Upper lobe of left lung (tissue), 6 donors: ENCODE results near the gene UQCRFS1. TPM values are rescaled to one million over a fixed set of nuclear protein-coding genes. Genes with fewer than 3 reads are reported as not detected.
A peak's percentile ranks its signal among the peaks of the same experiment; 100 is the strongest.
"Not testable (repeated sequence)": the region's sequence is repeated elsewhere in the genome, so short reads cannot be mapped to it uniquely, and the experiment has no call there.

Experiments
- ATAC-seq, 2 donors: fragments of 200-7000 bp; cut with Tn5 transposase; one replicate each; pipeline ENCODE4 v1.9.1; 2022; ENCODE audit warnings: mild to moderate bottlenecking in 2 of 2, moderate library complexity in 2 of 2; ENCODE audit not compliant: low FRiP score in 2 of 2
- DNase-seq, 2 donors: peaks; one replicate each; pipeline ENCODE4 v3.0.0-alpha.2; 2019 to 2020
- H3K27ac ChIP-seq, 4 donors: fragments of 200-600 bp; sonication (generic); one replicate each; pipeline ENCODE4 v1.5.1; 2016 to 2019
- H3K27me3 ChIP-seq, 4 donors: fragments of 200-600 bp; sonication (generic); one replicate each; pipeline ENCODE4 v1.5.1; 2017 to 2019
- H3K36me3 ChIP-seq, 4 donors: fragments of 200-600 bp; sonication (generic); one replicate each; pipeline ENCODE4 v1.5.1; 2016 to 2019
- H3K4me1 ChIP-seq, 4 donors: fragments of 200-600 bp; sonication (generic); one replicate each; pipeline ENCODE4 v1.5.1; 2018 to 2019
- H3K4me3 ChIP-seq, 4 donors: fragments of 200-600 bp; sonication (generic); one replicate each; pipeline ENCODE4 v1.5.1; 2017 to 2019; ENCODE audit warnings: mild to moderate bottlenecking in 2 of 4, moderate library complexity in 1 of 4
- H3K9me3 ChIP-seq, 4 donors: fragments of 200-600 bp; sonication (generic); one replicate each; pipeline ENCODE4 v1.5.1; 2018 to 2019
- EP300 ChIP-seq, 4 donors: sonication (generic); formaldehyde crosslinking; IDR thresholded peaks; one replicate each; pipeline ENCODE4 v1.5.1; 2017; ENCODE audit warnings: antibody characterized with exemption in 4 of 4, control low read depth in 2 of 4
- POLR2A ChIP-seq, 4 donors: fragments of 450-650 bp; IDR thresholded peaks; one replicate each; pipeline ENCODE4 v1.5.1; 2016 to 2017; ENCODE audit warnings: antibody characterized with exemption in 4 of 4, mild to moderate bottlenecking in 2 of 4
- POLR2AphosphoS5 ChIP-seq, 2 donors: sonication (generic); formaldehyde crosslinking; IDR thresholded peaks; one replicate each; pipeline ENCODE4 v1.5.1; 2017; ENCODE audit warnings: antibody characterized with exemption in 2 of 2
- WGBS, 2 donors: methylation state at CpG; one replicate each; pipeline ENCODE4 v1.1.5; 2017 to 2018; 5-methylcytosine and 5-hydroxymethylcytosine counted together
- total RNA-seq, 6 donors: library from RNA; depleted of rRNA in 4 of 6; stranded (reverse); fragments of >200 nt in 4 of 6; gene quantifications; one replicate each; pipeline versions ENCODE4 v1.1.0 to v1.2.1, GENCODE V29; 2016 to 2021
- TF ChIP-seq, protein P1 (sequence below), 6 experiments: fragments of 450-650 bp in 4 of 6; fragments of 200-600 bp in 2 of 6; sonication (generic) in 2 of 6; IDR thresholded peaks; one replicate each; pipeline ENCODE4 v1.5.1; 2016 to 2019; ENCODE audit warnings: antibody characterized with exemption in 6 of 6
- donor health status: DM: no; HTN: no; CAD: no; lungs with moderate emphysema.
- donor health status: DM: no; HTN: yes; CAD: no; lungs with severe emphysema.

Gene UQCRFS1
- total RNA-seq, 6 donors from 2014 or later = 9.4 to 36.6 (median 20.0) TPM

DNA sequence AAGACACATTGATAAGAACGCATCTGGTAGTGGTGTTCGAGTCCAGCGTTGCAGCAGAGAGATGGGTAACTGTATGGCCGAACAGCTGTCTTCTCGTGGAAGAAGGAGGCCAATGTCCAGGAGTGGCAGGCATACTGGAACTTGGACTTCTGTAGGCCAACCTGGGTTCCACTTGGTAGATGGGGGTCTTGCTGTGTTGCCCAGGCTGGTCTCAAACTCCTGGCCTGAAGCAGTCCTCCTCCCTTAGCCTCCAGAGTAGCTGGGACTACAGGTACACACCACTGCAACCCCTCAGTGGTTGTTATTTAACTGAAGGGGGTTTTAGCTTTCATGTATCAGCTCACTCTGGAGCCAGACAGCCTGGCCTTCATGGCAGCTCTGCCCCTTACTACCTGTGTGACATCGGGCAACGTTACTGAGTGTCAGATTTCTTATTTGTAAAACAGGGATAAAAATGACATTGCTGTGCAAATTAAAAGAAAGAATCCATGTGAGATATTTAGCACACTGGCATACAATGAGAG, 2.4 kb upstream of the UQCRFS1 start:
- 86 to 89% methylated on average over 7 of the region's 7 CpGs for WGBS, 2 donors
- no peaks in the 10 kb centered on the region for H3K36me3 ChIP-seq
- peaks cover 8 to 19% (median 13%) of the 10 kb centered on the region in 4 donors for H3K4me1 ChIP-seq
- H3K27me3 ChIP-seq = no peaks in the 10 kb centered on the region
- no peaks in the 10 kb centered on the region for H3K9me3 ChIP-seq
- no peak overlapping the region for H3K4me3 ChIP-seq
- DNase-seq (no peak), ATAC-seq (no peak)
- H3K27ac ChIP-seq = no peak overlapping the region
- no peak for TF ChIP-seq POLR2AphosphoS5 (IDR thresholded peaks at IDR 0.05)
- TF ChIP-seq, protein P1, sequence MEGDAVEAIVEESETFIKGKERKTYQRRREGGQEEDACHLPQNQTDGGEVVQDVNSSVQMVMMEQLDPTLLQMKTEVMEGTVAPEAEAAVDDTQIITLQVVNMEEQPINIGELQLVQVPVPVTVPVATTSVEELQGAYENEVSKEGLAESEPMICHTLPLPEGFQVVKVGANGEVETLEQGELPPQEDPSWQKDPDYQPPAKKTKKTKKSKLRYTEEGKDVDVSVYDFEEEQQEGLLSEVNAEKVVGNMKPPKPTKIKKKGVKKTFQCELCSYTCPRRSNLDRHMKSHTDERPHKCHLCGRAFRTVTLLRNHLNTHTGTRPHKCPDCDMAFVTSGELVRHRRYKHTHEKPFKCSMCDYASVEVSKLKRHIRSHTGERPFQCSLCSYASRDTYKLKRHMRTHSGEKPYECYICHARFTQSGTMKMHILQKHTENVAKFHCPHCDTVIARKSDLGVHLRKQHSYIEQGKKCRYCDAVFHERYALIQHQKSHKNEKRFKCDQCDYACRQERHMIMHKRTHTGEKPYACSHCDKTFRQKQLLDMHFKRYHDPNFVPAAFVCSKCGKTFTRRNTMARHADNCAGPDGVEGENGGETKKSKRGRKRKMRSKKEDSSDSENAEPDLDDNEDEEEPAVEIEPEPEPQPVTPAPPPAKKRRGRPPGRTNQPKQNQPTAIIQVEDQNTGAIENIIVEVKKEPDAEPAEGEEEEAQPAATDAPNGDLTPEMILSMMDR (IDR thresholded peaks at IDR 0.05) = no peak
- TF ChIP-seq EP300 (IDR thresholded peaks at IDR 0.05) = no peak
- no peak for TF ChIP-seq POLR2A (IDR thresholded peaks at IDR 0.05)

DNA sequence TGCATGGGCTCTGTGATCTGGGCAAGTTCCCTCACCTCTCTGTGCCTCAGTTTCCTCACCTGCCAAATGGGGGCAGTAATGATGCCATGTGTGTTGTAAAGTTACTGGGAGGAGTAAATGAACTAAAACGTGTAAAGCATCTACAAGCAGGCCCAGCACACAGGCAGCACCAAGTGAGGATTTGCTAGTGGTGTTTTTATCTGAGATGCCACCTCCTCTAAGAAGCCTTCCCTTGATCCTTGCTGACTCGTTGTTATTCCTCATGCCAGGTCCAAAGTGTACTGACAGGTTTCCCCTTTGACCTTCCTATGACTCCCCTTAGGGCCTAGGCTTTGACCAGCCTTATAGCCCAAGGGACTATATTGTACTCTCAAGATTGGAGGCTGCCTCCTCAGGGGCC, 1.5 kb upstream of the UQCRFS1 start:
- no peak overlapping the region for H3K4me3 ChIP-seq
- WGBS, 2 donors = 68 to 73% methylated on average over 2 of the region's 2 CpGs
- H3K9me3 ChIP-seq = no peaks in the 10 kb centered on the region
- no peak for DNase-seq
- TF ChIP-seq, protein P1 (IDR thresholded peaks at IDR 0.05) = no peak
- TF ChIP-seq POLR2AphosphoS5 (IDR thresholded peaks at IDR 0.05) (no peak), EP300 (IDR thresholded peaks at IDR 0.05) (no peak), POLR2A (IDR thresholded peaks at IDR 0.05) (no peak)
- no peaks in the 10 kb centered on the region for H3K27me3 ChIP-seq
- H3K36me3 ChIP-seq = no peaks in the 10 kb centered on the region
- ATAC-seq = no peak
- H3K27ac ChIP-seq = no peak overlapping the region
- H3K4me1 ChIP-seq = peaks cover 8 to 26% (median 16%) of the 10 kb centered on the region in 4 donors

DNA sequence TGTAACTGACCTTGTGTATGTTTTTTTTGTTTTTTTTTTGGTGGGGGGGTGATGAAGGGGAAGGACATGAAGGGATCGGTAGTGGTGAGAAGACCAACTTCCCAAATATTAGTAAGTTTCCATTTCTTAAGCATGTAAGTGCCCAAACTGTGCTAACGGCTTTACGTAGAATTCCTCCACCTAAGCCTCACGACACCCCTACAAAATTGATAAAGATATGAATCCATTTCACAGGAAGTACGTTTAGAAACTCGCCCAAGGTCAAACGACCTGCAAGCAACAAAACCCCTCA, 649 bp downstream of the UQCRFS1 start:
- WGBS, 2 donors = 0 to 1% methylated on average over 7 of the region's 7 CpGs
- ATAC-seq = no peak

DNA sequence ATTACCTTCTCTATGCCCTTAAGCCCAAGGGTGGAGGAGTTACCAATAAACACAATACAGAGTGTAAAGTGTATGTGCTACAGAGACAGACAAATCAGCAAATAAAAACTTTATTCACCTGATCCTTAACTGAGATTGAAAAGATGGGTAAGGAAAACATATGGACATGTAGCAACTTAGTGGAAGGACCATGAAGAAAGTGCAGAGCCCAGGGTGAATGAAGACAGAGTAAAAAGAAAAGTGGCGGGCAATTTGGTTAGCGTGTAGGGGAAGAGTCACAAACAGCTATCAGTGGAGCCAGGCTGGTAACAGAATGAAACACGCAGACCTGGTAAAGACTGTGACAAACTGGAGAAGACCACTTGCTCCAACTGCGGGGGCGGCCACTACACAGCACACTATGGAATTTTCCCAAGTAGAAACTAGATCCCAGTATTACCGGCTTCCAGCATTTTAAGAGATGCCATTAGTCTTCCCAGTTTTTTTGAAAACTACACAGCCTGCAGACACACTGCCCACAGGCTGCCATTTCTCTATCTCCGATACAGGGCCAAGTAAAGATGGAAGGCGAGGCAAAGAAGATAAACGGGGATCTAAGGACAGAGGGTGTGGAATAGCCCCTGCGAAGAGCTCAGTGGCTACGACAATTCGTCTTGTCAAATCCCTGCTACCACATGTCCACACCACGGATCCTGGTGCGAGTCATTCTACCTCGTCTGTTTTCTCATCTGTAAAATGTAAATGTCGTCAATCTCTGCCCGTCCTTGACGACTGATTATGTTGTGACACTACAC, 1.2 kb downstream of the UQCRFS1 start:
- peak in 1 of 2 donors; percentile 9 for ATAC-seq
- 34 to 37% methylated on average over 18 of the region's 18 CpGs for WGBS, 2 donors
- Histone ChIP-seq H3K9me3 (no peaks in the 10 kb centered on the region), H3K36me3 (peaks cover 2 to 12% (median 4%) of the 10 kb centered on the region in 4 donors), H3K4me3 (peak overlapping the region; percentile 79 to 97 (median 95)), H3K27ac (peak overlapping the region; percentile 90 to 97 (median 94)), H3K27me3 (no peaks in the 10 kb centered on the region), H3K4me1 (peaks cover 11 to 35% (median 19%) of the 10 kb centered on the region in 4 donors)
- no peak for TF ChIP-seq EP300 (IDR thresholded peaks at IDR 0.05)
- no peak for DNase-seq

More for the DNA sequence above, 649 bp downstream of the UQCRFS1 start:
- DNase-seq = no peak
- H3K27ac ChIP-seq = peak overlapping the region; percentile 90 to 97 (median 94)
- H3K27me3 ChIP-seq = no peaks in the 10 kb centered on the region
- H3K4me3 ChIP-seq = peak overlapping the region; percentile 79 to 97 (median 95)
- peaks cover 0 to 7% (median 2%) of the 10 kb centered on the region in 4 donors for H3K36me3 ChIP-seq
- TF ChIP-seq POLR2AphosphoS5 (IDR thresholded peaks at IDR 0.05) (no peak), EP300 (IDR thresholded peaks at IDR 0.05) (no peak), POLR2A (IDR thresholded peaks at IDR 0.05) (no peak)
- TF ChIP-seq, protein P1 (IDR thresholded peaks at IDR 0.05) = no peak
- H3K9me3 ChIP-seq = no peaks in the 10 kb centered on the region
- H3K4me1 ChIP-seq = peaks cover 11 to 35% (median 19%) of the 10 kb centered on the region in 4 donors

DNA sequence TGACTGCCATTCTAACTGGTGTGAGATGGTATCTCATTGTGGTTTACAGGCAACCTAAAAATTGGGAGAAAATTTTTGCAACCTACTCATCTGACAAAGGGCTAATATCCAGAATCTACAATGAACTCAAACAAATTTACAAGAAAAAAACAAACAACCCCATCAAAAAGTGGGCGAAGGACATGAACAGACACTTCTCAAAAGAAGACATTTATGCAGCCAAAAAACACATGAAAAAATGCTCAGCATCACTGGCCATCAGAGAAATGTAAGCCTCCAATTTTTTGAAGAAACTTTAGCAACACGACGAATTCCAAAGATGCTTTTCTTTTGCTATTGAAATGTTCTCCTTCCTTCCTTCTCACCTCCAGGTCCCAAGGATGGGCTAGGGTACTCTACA, 1.9 kb downstream of the UQCRFS1 start:
- H3K27me3 ChIP-seq, DNase-seq, ATAC-seq, H3K9me3 ChIP-seq, H3K27ac ChIP-seq, H3K4me3 ChIP-seq: not testable (repeated sequence)
- peaks cover 11 to 35% (median 19%) of the 10 kb centered on the region in 4 donors for H3K4me1 ChIP-seq
- peaks cover 5 to 19% (median 10%) of the 10 kb centered on the region in 4 donors for H3K36me3 ChIP-seq
- 96 to 100% methylated on average over 3 of the region's 3 CpGs for WGBS, 2 donors

DNA sequence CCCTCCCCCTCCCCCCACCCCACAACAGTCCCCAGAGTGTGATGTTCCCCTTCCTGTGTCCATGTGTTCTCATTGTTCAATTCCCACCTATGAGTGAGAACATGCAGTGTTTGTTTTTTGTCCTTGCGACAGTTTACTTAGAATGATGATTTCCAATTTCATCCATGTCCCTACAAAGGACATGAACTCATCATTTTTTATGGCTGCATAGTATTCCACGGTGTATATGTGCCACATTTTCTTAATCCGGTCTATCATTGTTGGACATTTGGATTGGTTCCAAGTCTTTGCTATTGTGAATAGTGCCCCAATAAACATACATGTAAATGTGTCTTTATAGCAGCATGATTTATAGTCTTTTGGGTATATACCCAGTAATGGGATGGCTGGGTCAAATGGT, 2.4 kb downstream of the UQCRFS1 start:
- WGBS, 2 donors = 95 to 96% methylated on average over 3 of the region's 3 CpGs
- not testable (repeated sequence) for H3K9me3 ChIP-seq, H3K27ac ChIP-seq, H3K27me3 ChIP-seq, ATAC-seq, H3K4me3 ChIP-seq, DNase-seq
- peaks cover 11 to 35% (median 19%) of the 10 kb centered on the region in 4 donors for H3K4me1 ChIP-seq
- H3K36me3 ChIP-seq = peaks cover 5 to 24% (median 10%) of the 10 kb centered on the region in 4 donors

DNA sequence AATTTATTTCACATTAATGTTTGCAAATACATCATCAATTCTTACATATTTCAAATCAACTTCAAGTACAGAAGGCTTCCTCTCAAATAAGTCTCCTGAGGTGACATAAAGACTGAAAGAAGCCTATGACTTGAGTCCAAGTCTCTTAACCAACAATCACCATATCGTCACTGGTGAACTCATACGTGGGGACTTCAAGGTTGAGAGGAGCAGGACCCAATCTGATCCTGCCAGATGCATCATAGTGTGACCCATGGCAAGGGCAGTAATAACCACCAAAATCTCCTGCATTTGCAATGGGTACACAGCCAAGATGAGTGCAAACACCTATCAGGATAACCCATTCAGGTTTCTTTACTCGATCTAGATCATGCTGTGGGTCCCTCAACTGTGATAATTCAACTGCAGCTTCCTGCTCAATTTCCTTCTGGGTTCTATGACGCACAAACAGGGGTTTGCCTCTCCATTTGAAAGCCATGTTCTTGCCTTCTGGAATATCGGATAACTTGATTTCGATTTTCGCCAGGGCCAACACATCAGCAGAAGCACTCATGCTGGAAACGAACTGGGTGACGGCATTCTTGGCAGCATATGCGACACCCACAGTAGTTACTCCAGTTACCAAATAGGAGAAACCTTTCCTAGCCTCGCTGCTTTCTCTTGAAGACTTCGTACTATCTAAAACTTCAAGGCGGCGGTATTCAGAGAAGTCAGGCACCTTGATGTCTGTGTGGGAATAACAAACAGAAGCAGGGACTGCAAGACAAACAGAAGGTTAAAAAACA, 5.4 kb downstream of the UQCRFS1 start:
- not testable (repeated sequence) for DNase-seq, H3K27ac ChIP-seq, ATAC-seq, H3K9me3 ChIP-seq, H3K27me3 ChIP-seq, H3K4me3 ChIP-seq
- Histone ChIP-seq H3K36me3 (peaks cover 5 to 27% (median 10%) of the 10 kb centered on the region in 4 donors), H3K4me1 (peaks cover 9 to 29% (median 18%) of the 10 kb centered on the region in 4 donors)
- 94% methylated on average over 14 of the region's 14 CpGs for WGBS, 2 donors
